ENCODE measurements around the gene C1orf198.

- TF ChIP-seq, protein P1, sequence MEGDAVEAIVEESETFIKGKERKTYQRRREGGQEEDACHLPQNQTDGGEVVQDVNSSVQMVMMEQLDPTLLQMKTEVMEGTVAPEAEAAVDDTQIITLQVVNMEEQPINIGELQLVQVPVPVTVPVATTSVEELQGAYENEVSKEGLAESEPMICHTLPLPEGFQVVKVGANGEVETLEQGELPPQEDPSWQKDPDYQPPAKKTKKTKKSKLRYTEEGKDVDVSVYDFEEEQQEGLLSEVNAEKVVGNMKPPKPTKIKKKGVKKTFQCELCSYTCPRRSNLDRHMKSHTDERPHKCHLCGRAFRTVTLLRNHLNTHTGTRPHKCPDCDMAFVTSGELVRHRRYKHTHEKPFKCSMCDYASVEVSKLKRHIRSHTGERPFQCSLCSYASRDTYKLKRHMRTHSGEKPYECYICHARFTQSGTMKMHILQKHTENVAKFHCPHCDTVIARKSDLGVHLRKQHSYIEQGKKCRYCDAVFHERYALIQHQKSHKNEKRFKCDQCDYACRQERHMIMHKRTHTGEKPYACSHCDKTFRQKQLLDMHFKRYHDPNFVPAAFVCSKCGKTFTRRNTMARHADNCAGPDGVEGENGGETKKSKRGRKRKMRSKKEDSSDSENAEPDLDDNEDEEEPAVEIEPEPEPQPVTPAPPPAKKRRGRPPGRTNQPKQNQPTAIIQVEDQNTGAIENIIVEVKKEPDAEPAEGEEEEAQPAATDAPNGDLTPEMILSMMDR (IDR thresholded peaks at IDR 0.05), result no peak
- no peak for TF ChIP-seq POLR2A (IDR thresholded peaks at IDR 0.05; ENCODE audit: low read depth)
Measured at GRCh38 chr1:230790026-230790425, 78.3 kb downstream of the C1orf198 start.
